Stromal cell of bone marrow (primary cell): Measurements from ENCODE around the gene CAV3.
A peak's percentile ranks its signal among the peaks of the same experiment; 100 is the strongest.
"Not testable (repeated sequence)": the region's sequence is repeated elsewhere in the genome, so short reads cannot be mapped to it uniquely, and the experiment has no call there.

ENCODE experiments used
- DNase-seq: peaks from one replicate; pipeline ENCODE4 v3.0.0-alpha.2; 2012; ENCODE audit warnings: low read depth

Gene CAV3

GRCh38 chr3:8733332-8734094 is at the start of gene CAV3:
Gene CAV3 (plus strand): TSS chr3:8733802. CDS start chr3:8733877, 75 bp downstream.
- DNase-seq = no peak

GRCh38 chr3:8684992-8685391 is 48.6 kb upstream of the CAV3 start:
- DNase-seq = not testable (repeated sequence)

- not testable (repeated sequence) for DNase-seq
Observed at GRCh38 chr3:8691295-8691694, 42.3 kb upstream of the CAV3 start.

GRCh38 chr3:8702560-8702959 is 31.0 kb upstream of the CAV3 start:
- no peak for DNase-seq

- DNase-seq = no peak
Observed at GRCh38 chr3:8705575-8705974, 28.0 kb upstream of the CAV3 start.

- DNase-seq = no peak
Observed at GRCh38 chr3:8709287-8709686, 24.3 kb upstream of the CAV3 start.

GRCh38 chr3:8709801-8710507 is 23.6 kb upstream of the CAV3 start:
- DNase-seq = no peak

- DNase-seq = peak; percentile 25
Observed at GRCh38 chr3:8712045-8712907, 21.3 kb upstream of the CAV3 start.

GRCh38 chr3:8712908-8713255 is 20.7 kb upstream of the CAV3 start:
- no peak for DNase-seq

GRCh38 chr3:8713901-8714759 is 19.5 kb upstream of the CAV3 start:
- no peak for DNase-seq

GRCh38 chr3:8715757-8716156 is 17.8 kb upstream of the CAV3 start:
- DNase-seq = not testable (repeated sequence)

- no peak for DNase-seq
Observed at GRCh38 chr3:8722808-8723207, 10.8 kb upstream of the CAV3 start.

- DNase-seq = no peak
Observed at GRCh38 chr3:8723612-8724011, 10.0 kb upstream of the CAV3 start.

- no peak for DNase-seq
Observed at GRCh38 chr3:8724108-8724752, 9.4 kb upstream of the CAV3 start.

- no peak for DNase-seq
Observed at GRCh38 chr3:8727605-8728512, 5.7 kb upstream of the CAV3 start.

- no peak for DNase-seq
Observed at GRCh38 chr3:8729479-8729878, 4.1 kb upstream of the CAV3 start.

GRCh38 chr3:8730656-8731055 is 2.9 kb upstream of the CAV3 start:
- DNase-seq = no peak

GRCh38 chr3:8732413-8732812 is 1.2 kb upstream of the CAV3 start:
- no peak for DNase-seq

- no peak for DNase-seq
Observed at GRCh38 chr3:8734137-8734878, 706 bp downstream of the CAV3 start.
